ENCODE results near the gene WDR37.
A peak's percentile ranks its signal among the peaks of the same experiment; 100 is the strongest.
"Not testable (repeated sequence)": the region's sequence is repeated elsewhere in the genome, so short reads cannot be mapped to it uniquely, and the experiment has no call there.

Gene WDR37

GRCh38 chr10:1041514-1041913, 14.7 kb upstream of the WDR37 start:
- DNase-seq (ENCODE audit: low spot score): no peak

DNA sequence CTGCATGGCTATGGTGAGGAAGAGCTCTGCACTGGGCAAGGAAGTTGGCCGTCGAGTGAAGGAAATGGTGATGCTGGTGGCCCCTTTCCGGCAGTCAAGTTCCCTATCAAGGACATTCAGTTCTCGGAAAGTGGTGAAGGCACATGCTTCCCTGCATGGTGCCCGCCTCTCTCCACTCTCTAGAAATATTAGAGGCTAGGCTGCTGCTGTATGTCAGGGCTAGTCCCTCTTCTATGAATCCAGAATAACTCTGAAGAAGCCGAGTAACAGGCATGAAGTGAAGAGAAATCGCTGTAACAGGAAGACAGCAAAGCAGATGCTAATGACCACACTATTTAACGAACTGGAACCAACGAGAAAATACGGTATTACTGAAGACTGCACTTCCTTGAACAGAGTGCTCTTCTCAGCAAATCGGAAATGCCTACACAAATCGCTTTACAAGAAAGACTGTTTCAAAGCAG, 12.6 kb upstream of the WDR37 start:
- DNase-seq (ENCODE audit: low spot score): no peak

DNA sequence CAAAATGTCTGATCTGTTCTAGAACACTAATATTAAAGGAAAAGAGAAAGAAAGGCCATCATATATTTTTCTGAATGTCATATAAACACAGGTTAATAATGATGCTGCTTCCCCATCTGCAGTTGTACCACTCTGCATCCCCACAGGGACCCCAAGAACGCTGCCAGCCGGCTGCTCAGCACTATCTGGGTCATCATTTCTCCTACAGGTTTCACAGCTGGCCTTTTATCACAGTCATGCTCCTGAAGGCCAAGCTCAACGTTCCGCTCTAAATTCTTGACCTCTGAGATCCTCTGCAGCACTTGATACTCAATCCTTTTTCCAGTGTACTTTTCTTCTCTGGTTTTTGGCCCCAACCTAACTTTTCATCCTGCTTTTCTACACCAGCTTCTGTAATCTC, 12.0 kb upstream of the WDR37 start:
- DNase-seq (ENCODE audit: low spot score): no peak

GRCh38 chr10:1044964-1045363, 11.2 kb upstream of the WDR37 start:
- no peak for DNase-seq (ENCODE audit: low spot score)

DNA sequence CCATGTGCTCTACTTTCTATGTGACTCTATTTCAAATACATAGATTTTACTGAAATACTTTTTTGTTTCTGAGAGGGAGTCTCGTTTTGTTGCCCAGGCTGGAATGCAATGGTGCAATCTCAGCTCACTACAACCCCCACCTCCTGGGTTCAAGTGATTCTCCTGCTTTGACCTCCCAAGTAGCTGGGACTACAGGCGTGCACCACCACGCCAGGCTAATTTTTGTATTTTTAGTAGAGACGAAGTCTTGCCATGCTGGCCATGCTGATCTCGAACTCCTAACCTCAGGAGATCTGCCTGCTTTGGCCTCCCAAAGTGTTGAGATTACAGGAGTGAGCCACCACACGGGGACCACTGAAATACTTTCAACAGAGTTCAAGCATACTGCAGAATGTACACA, 10.8 kb upstream of the WDR37 start:
- no peak for DNase-seq (ENCODE audit: low spot score)

- DNase-seq (ENCODE audit: low spot score): peak; percentile 36
Measured at GRCh38 chr10:1047937-1048336, 8.2 kb upstream of the WDR37 start.

DNA sequence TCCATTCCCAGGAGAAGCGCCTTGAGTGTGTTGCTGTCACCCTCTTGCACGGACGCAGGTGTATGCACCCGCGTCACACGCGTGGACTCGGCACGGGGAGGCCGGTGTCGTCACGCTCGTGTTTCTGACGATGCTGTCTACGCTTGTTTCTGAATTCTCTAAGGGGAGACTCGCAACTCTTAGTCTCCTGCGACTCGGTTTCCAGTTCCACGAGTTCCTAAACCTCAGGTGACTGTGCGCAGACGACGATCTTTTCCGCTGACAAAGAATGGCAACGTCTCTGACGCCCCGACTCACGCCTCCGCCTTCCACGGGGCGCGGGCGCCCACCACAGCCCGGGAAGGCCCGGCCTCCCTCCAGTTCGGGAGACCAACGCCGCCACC, 7.8 kb upstream of the WDR37 start:
- peak; percentile 38 for DNase-seq (ENCODE audit: low spot score)

DNA sequence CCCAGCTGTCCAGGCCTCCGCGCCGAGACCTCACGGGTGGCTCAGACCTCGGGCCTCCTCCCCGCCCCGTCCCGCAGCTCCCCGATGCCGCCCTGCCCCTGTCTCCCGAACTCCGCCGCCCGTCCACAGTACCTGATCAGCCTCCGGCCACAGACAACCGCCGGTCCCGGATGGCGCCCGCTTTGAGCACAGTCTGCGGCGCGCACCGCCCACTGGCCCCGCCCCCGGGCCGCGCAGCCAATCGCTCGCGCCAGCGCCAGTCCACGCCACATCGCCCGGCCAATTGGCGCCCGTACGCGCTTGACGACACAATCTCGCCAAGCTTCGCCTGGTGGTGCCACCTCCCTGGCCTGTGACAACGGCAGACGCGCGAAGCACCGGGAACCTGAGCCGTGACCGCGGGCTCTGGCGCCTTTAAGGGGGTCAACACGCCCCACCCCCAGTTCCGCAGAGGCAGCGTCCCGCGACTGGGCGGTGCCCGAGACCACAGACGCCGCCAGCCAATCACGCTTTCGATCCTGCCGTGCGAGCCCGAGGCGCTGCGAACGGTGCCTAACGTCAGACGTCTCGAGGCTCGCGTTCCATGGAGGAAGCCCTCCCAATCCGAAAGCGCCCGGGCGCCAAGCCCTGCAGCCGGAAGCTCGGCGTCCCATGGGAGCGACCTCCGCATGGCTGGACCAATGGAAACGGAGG, 7.3 kb upstream of the WDR37 start, which contains the start of gene IDI1:
Gene IDI1 (minus strand): TSS at position 388 of the 693 bp plus-strand sequence. CDS start 116 bp downstream, at position 272.
- DNase-seq (ENCODE audit: low spot score): peak; percentile 99

DNA sequence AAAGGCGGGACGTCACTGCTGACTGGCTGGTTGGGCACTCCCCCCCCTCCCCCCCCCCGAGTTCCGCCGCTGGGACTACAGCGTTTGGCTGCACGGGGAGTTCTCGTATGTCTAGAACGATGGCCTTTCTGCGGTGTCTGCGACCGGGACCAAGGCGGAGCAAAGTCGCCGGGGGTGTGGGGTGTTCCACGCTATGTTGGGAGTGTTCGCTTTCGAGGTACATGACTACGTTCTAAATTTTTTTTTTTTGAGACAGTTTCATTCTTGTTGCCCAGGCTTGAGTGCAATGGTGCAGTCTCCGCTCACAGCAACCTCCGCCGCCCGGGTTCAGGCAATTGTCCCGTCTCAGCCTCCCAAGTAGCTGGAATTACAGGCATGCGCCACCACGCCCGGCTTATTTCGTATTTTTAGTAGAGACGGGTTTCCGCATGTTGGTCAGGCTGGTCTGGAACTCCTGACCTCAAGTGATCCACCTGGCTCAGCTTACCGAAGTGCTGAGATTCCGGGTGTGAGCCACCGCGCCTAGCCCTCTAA, 6.7 kb upstream of the WDR37 start:
- peak; percentile 63 for DNase-seq (ENCODE audit: low spot score)

DNA sequence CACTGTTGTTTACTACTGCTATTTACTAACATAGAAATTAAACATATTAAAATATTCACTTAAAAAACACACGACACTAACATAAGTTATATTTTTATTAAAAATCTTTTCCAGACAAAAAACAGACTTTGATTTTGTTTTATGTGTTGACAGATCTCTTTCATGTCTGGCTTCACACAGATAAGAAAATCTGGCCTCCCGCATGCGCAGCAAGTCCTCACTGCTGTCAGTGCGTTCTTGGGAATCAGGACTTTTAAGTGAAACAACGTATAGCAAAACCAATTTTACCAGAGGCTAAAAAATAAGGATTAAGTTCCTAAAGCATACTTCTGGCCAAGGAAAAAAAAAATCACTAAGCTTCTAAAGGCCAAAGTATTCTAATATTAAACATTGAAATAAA, 6.0 kb upstream of the WDR37 start:
- peak; percentile 82 for DNase-seq (ENCODE audit: low spot score)

DNA sequence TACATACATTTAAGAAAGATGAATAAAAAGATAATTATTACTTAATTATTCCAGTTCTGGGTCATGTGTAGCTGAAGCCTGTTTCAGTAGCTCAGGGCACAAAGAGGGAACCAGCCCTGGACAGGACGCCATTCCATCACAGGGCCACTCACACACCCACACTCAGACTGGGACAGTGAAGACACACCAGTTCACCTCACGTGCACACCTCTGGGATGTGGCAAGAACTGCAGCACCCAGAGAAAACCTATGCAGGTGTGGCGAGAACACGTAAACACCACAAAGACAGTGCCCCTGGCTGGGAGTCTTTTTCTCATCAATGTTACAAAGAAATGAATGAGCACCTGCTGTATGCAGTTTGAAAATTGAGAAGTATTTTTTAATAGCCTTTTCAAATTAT, 5.6 kb upstream of the WDR37 start:
- DNase-seq (ENCODE audit: low spot score): peak; percentile 53

- DNase-seq (ENCODE audit: low spot score): peak; percentile 89
Measured at GRCh38 chr10:1054684-1055083, 1.5 kb upstream of the WDR37 start.

DNA sequence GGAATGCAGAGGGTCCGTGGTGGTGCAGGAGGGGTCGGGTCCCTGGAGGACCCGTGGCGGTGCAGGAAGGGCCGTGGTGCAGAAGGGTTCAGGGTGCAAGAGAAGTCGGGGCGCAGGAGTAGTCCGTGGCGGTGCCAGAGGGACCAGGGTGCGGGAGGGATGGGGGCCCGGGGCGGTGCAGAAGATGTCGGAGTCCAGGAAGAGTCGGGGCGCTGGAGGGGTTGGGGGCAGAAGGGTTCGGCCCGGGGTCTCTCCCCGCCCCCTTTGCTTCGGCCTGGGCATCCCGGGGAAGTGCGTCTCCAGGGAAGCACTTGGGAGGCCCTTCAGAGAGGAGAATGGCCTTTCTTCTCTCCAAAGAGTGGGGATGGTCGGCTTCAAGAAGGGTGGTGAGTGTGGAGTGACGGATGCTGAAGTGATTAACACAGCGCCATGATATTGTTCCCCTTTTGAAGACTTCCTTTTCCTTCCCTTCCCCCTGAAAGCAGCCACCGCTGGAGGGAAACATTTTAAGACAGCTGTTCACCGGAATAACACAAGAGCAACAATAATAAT, 997 bp downstream of the WDR37 start:
- DNase-seq (ENCODE audit: low spot score): peak; percentile 81

GRCh38 chr10:1058017-1058416, 1.8 kb downstream of the WDR37 start:
- DNase-seq (ENCODE audit: low spot score): no peak

- no peak for DNase-seq (ENCODE audit: low spot score)
Measured at GRCh38 chr10:1059902-1060301, 3.7 kb downstream of the WDR37 start.

- no peak for DNase-seq (ENCODE audit: low spot score)
Measured at GRCh38 chr10:1061930-1062774, 6.0 kb downstream of the WDR37 start.

- no peak for DNase-seq (ENCODE audit: low spot score)
Measured at GRCh38 chr10:1063232-1063865, 7.2 kb downstream of the WDR37 start.

DNA sequence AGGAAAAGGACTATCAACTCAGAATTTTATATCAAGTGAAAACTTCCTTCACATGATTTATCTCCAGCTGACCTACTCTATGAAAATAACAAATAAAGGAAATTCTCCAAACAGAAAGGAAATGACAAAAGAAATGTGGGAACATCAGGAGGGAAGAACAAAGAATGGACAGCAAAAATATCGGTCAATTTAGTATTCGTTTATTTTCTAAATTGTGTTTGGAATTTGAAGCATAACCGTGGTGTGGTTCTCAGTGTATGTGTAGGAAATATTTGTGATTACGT, 8.7 kb downstream of the WDR37 start:
- no peak for DNase-seq (ENCODE audit: low spot score)

DNA sequence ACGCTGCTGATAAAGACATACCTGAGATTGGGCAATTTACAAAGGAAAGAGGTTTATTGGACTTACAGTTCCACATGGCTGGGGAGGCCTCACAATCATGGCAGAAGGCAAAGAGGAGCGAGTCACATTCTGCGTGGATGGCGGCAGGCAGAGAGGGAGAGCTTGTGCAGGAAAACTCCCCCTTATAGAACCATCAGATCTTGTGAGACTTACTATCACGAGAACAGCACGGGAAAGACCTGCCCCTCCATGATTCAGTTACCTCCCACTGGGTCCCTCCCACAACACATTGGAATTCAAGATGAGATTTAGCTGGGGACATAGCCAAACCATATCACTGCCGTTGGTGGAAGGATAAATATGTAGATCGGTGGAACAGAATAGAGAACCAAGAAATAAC, 10.5 kb downstream of the WDR37 start:
- not testable (repeated sequence) for DNase-seq (ENCODE audit: low spot score)

- DNase-seq (ENCODE audit: low spot score): no peak
Measured at GRCh38 chr10:1068380-1069361, 12.5 kb downstream of the WDR37 start.

- DNase-seq (ENCODE audit: low spot score): no peak
Measured at GRCh38 chr10:1070919-1071318, 14.7 kb downstream of the WDR37 start.

All from RKO (cell line).